OCI-LY3 (cell line): ENCODE results near the gene NOS1.
"Not testable (repeated sequence)": the region's sequence is repeated elsewhere in the genome, so short reads cannot be mapped to it uniquely, and the experiment has no call there.

ENCODE experiments used
- H2AFZ ChIP-seq: fragments of 200-600, 300-600 bp; shearing (Covaris generic); 2 replicates; pipeline ENCODE4 v1.6.0; 2014; ENCODE audit warnings: antibody characterized with exemption, low read depth, low read length
- H3K27ac ChIP-seq: fragments of 200-600, 300-600 bp; sonication (generic); 2 replicates; pipeline ENCODE4 v1.5.1; 2014; ENCODE audit warnings: mild to moderate bottlenecking, low read length, moderate library complexity, mixed read lengths
- H3K27me3 ChIP-seq: fragments of 200-600, 300-600 bp; sonication (generic); 2 replicates; pipeline ENCODE4 v1.6.1; 2014; ENCODE audit warnings: low read depth, low read length, mixed read lengths
- H3K36me3 ChIP-seq: fragments of 200-600, 300-600 bp; sonication (generic); replicated peaks from 2 replicates; pipeline ENCODE3; 2014; ENCODE audit warnings: low read depth, low read length, mixed read lengths
- H3K4me1 ChIP-seq: fragments of 300-600, 200-600 bp; sonication (generic); 2 replicates; pipeline ENCODE4 v1.6.1; 2014; ENCODE audit warnings: low read length, mixed read lengths
- H3K4me2 ChIP-seq: fragments of 200-600, 300-600 bp; sonication (generic); 2 replicates; pipeline ENCODE4 v1.6.1; 2014; ENCODE audit warnings: low read length, mixed read lengths
- H3K4me3 ChIP-seq: fragments of 300-600, 200-600 bp; sonication (generic); 2 replicates; pipeline ENCODE4 v1.5.1; 2014; ENCODE audit warnings: antibody characterized with exemption, mild to moderate bottlenecking, low read length, moderate library complexity
- H3K79me2 ChIP-seq: fragments of 300-600, 200-600 bp; shearing (Covaris generic); 2 replicates; pipeline ENCODE4 v1.6.1; 2014; ENCODE audit warnings: mild to moderate bottlenecking, low read length, mixed read lengths
- H3K9ac ChIP-seq: fragments of 300-600, 200-600 bp; shearing (Covaris generic); 2 replicates; pipeline ENCODE4 v1.6.0; 2014; ENCODE audit warnings: mild to moderate bottlenecking, low read length, moderate library complexity
- H3K9me3 ChIP-seq: fragments of 200-600, 300-600 bp; shearing (Covaris generic); 2 replicates; pipeline ENCODE4 v1.6.1; 2014; ENCODE audit warnings: low read length, mixed read lengths; ENCODE audit not compliant: insufficient read depth
- H4K20me1 ChIP-seq: fragments of 200-600, 300-600 bp; sonication (generic); 2 replicates; pipeline ENCODE4 v1.6.1; 2016; ENCODE audit warnings: low read length, mixed read lengths; ENCODE audit not compliant: insufficient read depth
- CTCF ChIP-seq: fragments of 200-600, 300-600 bp; sonication (generic); IDR thresholded peaks from 2 replicates; pipeline ENCODE4 v1.5.1; 2014; ENCODE audit warnings: antibody characterized with exemption, low read length, low read depth
- EZH2phosphoT487 ChIP-seq: fragments of 200-600 bp; shearing (Covaris generic); IDR thresholded peaks from 2 replicates; pipeline ENCODE4 v1.6.1; 2018; ENCODE audit warnings: antibody characterized with exemption, mixed run types, low read depth

Gene NOS1

DNA sequence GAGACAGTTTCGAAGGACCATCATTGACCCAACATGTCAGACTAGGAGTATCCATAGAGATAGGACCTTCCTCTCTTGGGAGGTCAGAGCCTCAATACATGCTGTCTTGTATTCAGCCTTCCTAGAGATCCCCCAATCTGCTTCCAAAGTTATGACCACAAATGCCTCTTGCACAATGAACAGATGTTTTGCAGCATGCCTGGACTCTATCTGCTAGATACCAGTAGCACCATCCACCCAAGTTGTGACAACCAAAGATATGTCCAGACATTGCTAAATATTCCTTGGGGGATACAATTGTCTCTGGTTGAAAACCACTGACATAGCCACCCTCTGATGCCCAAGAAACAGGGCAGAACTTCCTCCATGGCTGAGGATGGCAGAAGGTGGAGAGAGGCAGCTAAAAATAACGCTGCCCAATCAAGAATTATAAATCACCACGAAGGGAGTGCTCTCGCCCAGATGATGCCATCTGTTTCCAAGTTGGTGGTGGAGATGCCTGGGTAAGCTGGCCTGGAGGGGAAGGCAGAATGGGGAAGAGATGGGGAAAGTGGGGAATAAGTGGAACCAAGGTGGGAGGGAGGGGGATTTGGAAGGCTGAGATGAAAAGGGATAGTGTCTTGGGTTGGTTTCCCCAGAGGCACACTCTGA, 42.9 kb upstream of the NOS1 start:
- no peaks in the 10 kb centered on the region for H4K20me1 ChIP-seq
- no peak overlapping the region for H3K4me2 ChIP-seq
- H3K27ac ChIP-seq: no peak overlapping the region
- TF ChIP-seq CTCF (no peak), EZH2phosphoT487 (no peak)
- H3K36me3 ChIP-seq: no peaks in the 10 kb centered on the region
- H3K9me3 ChIP-seq: no peaks in the 10 kb centered on the region
- H3K79me2 ChIP-seq: no peaks in the 10 kb centered on the region
- no peak overlapping the region for H2AFZ ChIP-seq
- no peak overlapping the region for H3K4me3 ChIP-seq
- no peak overlapping the region for H3K9ac ChIP-seq
- H3K27me3 ChIP-seq: peaks cover 4% of the 10 kb centered on the region; the same call in 1 of the 2 replicates
- H3K4me1 ChIP-seq: no peaks in the 10 kb centered on the region

- Histone ChIP-seq H3K79me2 (no peaks in the 10 kb centered on the region), H2AFZ (no peak overlapping the region), H3K4me2 (no peak overlapping the region), H3K9me3 (no peaks in the 10 kb centered on the region), H3K36me3 (no peaks in the 10 kb centered on the region), H3K4me1 (no peaks in the 10 kb centered on the region), H3K9ac (no peak overlapping the region), H3K4me3 (no peak overlapping the region), H3K27ac (no peak overlapping the region), H4K20me1 (no peaks in the 10 kb centered on the region), H3K27me3 (peaks cover 4% of the 10 kb centered on the region; the same call in 1 of the 2 replicates)
- no peak for TF ChIP-seq CTCF
- TF ChIP-seq EZH2phosphoT487: no peak
Measured at GRCh38 chr12:117403586-117404139, 42.2 kb upstream of the NOS1 start.

DNA sequence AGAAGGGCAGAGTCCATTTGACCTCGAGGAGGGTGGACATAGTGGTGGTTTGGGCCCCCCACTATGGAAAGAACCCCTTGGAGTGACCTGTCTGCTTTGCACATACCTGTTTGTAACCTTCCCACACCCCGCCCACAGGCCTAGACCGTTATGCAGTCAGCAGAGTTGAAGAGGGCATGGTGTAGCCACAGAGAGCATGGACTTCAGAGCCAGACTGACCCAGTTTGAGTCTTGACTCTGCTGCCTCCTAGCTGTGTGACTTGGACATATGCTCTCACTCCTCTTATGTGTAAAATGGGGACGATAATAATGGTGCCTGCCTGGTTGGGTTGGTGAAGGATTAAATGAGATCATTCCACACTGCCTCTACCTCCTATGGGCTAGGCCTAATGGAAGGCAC, 40.9 kb upstream of the NOS1 start:
- no peaks in the 10 kb centered on the region for H4K20me1 ChIP-seq
- H3K4me2 ChIP-seq: no peak overlapping the region
- no peaks in the 10 kb centered on the region for H3K79me2 ChIP-seq
- TF ChIP-seq EZH2phosphoT487 (no peak), CTCF (no peak)
- no peaks in the 10 kb centered on the region for H3K36me3 ChIP-seq
- H2AFZ ChIP-seq: no peak overlapping the region
- H3K27ac ChIP-seq: no peak overlapping the region
- H3K9ac ChIP-seq: no peak overlapping the region
- H3K4me3 ChIP-seq: no peak overlapping the region
- no peaks in the 10 kb centered on the region for H3K4me1 ChIP-seq
- H3K27me3 ChIP-seq: peaks cover 4% of the 10 kb centered on the region; the same call in 1 of the 2 replicates
- no peaks in the 10 kb centered on the region for H3K9me3 ChIP-seq

DNA sequence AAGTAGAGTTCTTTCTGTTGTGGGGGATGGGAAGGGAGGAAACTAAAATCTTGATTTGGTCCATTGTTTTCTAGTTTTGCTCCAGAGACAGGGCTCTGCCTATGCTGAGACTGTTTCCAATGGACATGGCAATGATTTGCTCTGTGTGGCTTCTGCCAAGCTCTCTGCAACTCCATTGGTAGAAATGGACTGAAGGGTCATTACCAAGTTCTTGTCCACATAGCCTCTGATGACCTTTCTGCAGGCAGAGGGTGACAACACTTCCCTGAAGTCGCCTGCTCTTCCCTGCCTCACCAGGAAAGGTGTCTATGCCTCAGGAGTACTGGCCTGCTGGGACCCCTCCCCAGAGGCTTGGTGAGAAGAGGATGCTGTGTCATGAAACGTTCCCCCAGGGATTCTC, 39.5 kb upstream of the NOS1 start:
- Histone ChIP-seq H3K9ac (no peak overlapping the region), H3K9me3 (no peaks in the 10 kb centered on the region), H3K27me3 (peaks cover 4% of the 10 kb centered on the region; the same call in 1 of the 2 replicates), H3K4me1 (no peaks in the 10 kb centered on the region), H4K20me1 (no peaks in the 10 kb centered on the region), H3K4me3 (no peak overlapping the region), H3K27ac (no peak overlapping the region), H3K4me2 (no peak overlapping the region), H3K36me3 (no peaks in the 10 kb centered on the region), H3K79me2 (no peaks in the 10 kb centered on the region), H2AFZ (no peak overlapping the region)
- TF ChIP-seq EZH2phosphoT487 (no peak), CTCF (no peak)

DNA sequence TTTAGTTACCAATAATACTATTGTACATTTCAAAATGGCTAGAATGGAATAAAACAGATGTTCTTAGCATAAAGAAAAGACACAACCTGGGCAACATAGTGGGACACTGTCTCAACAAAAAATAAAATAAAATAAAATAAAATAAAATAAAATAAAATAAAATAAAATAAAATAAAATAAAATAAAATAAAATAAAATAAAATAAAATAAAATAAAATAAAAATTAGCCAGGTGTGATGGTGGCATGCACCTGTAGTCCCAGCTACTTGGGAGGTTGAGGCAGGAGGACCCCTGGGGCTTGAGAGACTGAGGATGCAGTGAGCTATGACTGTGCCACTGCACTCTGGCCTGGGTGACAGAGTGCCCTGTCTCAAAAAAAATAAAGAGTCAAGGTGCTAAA, 37.1 kb upstream of the NOS1 start:
- H3K4me3 ChIP-seq, H3K9ac ChIP-seq, H3K27ac ChIP-seq, H3K9me3 ChIP-seq, H3K79me2 ChIP-seq, H3K27me3 ChIP-seq, H3K4me1 ChIP-seq, H2AFZ ChIP-seq, H4K20me1 ChIP-seq, H3K36me3 ChIP-seq, H3K4me2 ChIP-seq: not testable (repeated sequence)
